GM12878 (cell line): ENCODE data around the gene TSHZ2.

Experiments used
- ASH2L ChIP-seq: fragments of 300-600, 200-600 bp; sonication (generic); IDR thresholded peaks from 2 replicates; pipeline ENCODE4 v1.6.1; 2017; ENCODE audit warnings: low read depth, mild to moderate bottlenecking, borderline replicate concordance
- CREB1 ChIP-seq: IDR thresholded peaks from 2 replicates; pipeline ENCODE4 v1.6.1; 2012; ENCODE audit warnings: low read depth, mild to moderate bottlenecking, inconsistent platforms
- HCFC1 ChIP-seq: fragments of 150-350 bp; IDR thresholded peaks from 2 replicates; pipeline ENCODE4 v1.6.1; 2014; ENCODE audit warnings: low read length
- POLR2AphosphoS5 ChIP-seq: IDR thresholded peaks from 2 replicates; pipeline ENCODE4 v1.6.1; 2011; ENCODE audit warnings: mild to moderate bottlenecking, low read length, inconsistent platforms
- TAF1 ChIP-seq: IDR thresholded peaks from 2 replicates; pipeline ENCODE4 v1.6.1; 2011; ENCODE audit warnings: mild to moderate bottlenecking, low read depth, low read length, borderline replicate concordance
- ZNF217 ChIP-seq: fragments of 450-650 bp; IDR thresholded peaks from 2 replicates; pipeline ENCODE4 v1.6.1; 2017; ENCODE audit warnings: antibody characterized with exemption, mild to moderate bottlenecking
- ZNF622 ChIP-seq: fragments of 450-650 bp; IDR thresholded peaks from 2 replicates; pipeline ENCODE4 v1.6.1; 2017; ENCODE audit warnings: mild to moderate bottlenecking, inconsistent platforms
- TF ChIP-seq, protein P1 (sequence below), 3 experiments: IDR thresholded peaks in 2 of 3; conservative IDR thresholded peaks in 1 of 3; 2 replicates each; pipeline ENCODE4 v1.5.1; 2011; ENCODE audit warnings: low read depth in 3 of 3, low read length in 3 of 3, mild to moderate bottlenecking in 3 of 3, control low read depth in 2 of 3, moderate library complexity in 2 of 3, inconsistent platforms in 1 of 3, mixed read lengths in 1 of 3; ENCODE audit not compliant: control insufficient read depth in 2 of 3, insufficient read depth in 1 of 3; ENCODE audit errors: extremely low read depth in 1 of 3
- TF ChIP-seq, protein P2 (sequence below): fragments of 450-650 bp; IDR thresholded peaks from 2 replicates; pipeline ENCODE4 v1.6.1; 2017; ENCODE audit warnings: borderline replicate concordance
- TF ChIP-seq, protein P3 (sequence below): IDR thresholded peaks from 2 replicates; pipeline ENCODE4 v1.6.1; 2011; ENCODE audit warnings: low read depth, mild to moderate bottlenecking, low read length, moderate library complexity, borderline replicate concordance; ENCODE audit errors: extremely low read depth
- TF ChIP-seq, protein P4 (sequence below): IDR thresholded peaks from 2 replicates; pipeline ENCODE4 v1.6.1; 2011; ENCODE audit warnings: low read depth, low read length, improper control_type of control experiment, borderline replicate concordance

DNA sequence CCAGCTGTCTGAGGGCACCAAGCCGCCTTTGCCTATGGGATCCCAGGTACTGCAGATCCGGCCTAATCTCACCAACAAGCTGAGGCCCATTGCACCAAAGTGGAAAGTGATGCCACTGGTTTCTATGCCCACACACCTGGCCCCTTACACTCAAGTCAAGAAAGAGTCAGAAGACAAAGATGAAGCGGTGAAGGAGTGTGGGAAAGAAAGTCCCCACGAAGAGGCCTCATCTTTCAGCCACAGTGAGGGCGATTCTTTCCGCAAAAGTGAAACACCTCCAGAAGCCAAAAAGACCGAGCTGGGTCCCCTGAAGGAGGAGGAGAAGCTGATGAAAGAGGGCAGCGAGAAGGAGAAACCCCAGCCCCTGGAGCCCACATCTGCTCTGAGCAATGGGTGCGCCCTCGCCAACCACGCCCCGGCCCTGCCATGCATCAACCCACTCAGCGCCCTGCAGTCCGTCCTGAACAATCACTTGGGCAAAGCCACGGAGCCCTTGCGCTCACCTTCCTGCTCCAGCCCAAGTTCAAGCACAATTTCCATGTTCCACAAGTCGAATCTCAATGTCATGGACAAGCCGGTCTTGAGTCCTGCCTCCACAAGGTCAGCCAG is 283.0 kb downstream of the TSHZ2 start:
- TF ChIP-seq HCFC1 (no peak), TAF1 (no peak), ASH2L (no peak), CREB1 (no peak), ZNF217 (no peak), POLR2AphosphoS5 (no peak), ZNF622 (no peak)
- TF ChIP-seq, protein P1, sequence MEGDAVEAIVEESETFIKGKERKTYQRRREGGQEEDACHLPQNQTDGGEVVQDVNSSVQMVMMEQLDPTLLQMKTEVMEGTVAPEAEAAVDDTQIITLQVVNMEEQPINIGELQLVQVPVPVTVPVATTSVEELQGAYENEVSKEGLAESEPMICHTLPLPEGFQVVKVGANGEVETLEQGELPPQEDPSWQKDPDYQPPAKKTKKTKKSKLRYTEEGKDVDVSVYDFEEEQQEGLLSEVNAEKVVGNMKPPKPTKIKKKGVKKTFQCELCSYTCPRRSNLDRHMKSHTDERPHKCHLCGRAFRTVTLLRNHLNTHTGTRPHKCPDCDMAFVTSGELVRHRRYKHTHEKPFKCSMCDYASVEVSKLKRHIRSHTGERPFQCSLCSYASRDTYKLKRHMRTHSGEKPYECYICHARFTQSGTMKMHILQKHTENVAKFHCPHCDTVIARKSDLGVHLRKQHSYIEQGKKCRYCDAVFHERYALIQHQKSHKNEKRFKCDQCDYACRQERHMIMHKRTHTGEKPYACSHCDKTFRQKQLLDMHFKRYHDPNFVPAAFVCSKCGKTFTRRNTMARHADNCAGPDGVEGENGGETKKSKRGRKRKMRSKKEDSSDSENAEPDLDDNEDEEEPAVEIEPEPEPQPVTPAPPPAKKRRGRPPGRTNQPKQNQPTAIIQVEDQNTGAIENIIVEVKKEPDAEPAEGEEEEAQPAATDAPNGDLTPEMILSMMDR (IDR thresholded peaks at IDR 0.05 in 2 of 3, conservative IDR thresholded peaks at IDR 0.05 in 1 of 3; ENCODE audit: control insufficient read depth in 2 of 3, extremely low read depth in 1 of 3, insufficient read depth in 1 of 3, low read depth in 3 of 3, low read length in 3 of 3): no peak
- TF ChIP-seq, protein P2, sequence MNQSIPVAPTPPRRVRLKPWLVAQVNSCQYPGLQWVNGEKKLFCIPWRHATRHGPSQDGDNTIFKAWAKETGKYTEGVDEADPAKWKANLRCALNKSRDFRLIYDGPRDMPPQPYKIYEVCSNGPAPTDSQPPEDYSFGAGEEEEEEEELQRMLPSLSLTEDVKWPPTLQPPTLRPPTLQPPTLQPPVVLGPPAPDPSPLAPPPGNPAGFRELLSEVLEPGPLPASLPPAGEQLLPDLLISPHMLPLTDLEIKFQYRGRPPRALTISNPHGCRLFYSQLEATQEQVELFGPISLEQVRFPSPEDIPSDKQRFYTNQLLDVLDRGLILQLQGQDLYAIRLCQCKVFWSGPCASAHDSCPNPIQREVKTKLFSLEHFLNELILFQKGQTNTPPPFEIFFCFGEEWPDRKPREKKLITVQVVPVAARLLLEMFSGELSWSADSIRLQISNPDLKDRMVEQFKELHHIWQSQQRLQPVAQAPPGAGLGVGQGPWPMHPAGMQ: no peak
- TF ChIP-seq, protein P3, sequence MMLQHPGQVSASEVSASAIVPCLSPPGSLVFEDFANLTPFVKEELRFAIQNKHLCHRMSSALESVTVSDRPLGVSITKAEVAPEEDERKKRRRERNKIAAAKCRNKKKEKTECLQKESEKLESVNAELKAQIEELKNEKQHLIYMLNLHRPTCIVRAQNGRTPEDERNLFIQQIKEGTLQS: no peak
- TF ChIP-seq, protein P4, sequence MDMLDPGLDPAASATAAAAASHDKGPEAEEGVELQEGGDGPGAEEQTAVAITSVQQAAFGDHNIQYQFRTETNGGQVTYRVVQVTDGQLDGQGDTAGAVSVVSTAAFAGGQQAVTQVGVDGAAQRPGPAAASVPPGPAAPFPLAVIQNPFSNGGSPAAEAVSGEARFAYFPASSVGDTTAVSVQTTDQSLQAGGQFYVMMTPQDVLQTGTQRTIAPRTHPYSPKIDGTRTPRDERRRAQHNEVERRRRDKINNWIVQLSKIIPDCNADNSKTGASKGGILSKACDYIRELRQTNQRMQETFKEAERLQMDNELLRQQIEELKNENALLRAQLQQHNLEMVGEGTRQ: no peak
